Osteoblast (primary cell): ENCODE data around the gene IL2RG. TPM values are rescaled to one million over a fixed set of nuclear protein-coding genes. Genes with fewer than 3 reads are reported as not detected.

ENCODE experiments used
- DNase-seq: peaks from one replicate; pipeline ENCODE4 v3.0.0; 2011; ENCODE audit warnings: low spot score, mixed read lengths; ENCODE audit not compliant: insufficient read length; ENCODE audit errors: missing footprints
- H2AFZ ChIP-seq: 2 replicates; pipeline ENCODE4 v1.6.0; 2011; ENCODE audit warnings: mild to moderate bottlenecking, low read length
- H3K27ac ChIP-seq: 2 replicates; pipeline ENCODE4 v1.5.1; 2011; ENCODE audit warnings: mild to moderate bottlenecking, low read depth, low read length, moderate library complexity
- H3K27me3 ChIP-seq: 2 replicates; pipeline ENCODE4 v1.6.0; 2012; ENCODE audit warnings: mild to moderate bottlenecking, control low read depth, inconsistent platforms, low read length, moderate library complexity; ENCODE audit not compliant: insufficient read depth
- H3K36me3 ChIP-seq: 2 replicates; pipeline ENCODE4 v1.5.1; 2011; ENCODE audit warnings: mild to moderate bottlenecking, low read length, control low read depth, moderate library complexity; ENCODE audit not compliant: insufficient read depth
- H3K4me1 ChIP-seq: 2 replicates; pipeline ENCODE4 v1.5.1; 2011; ENCODE audit warnings: mild to moderate bottlenecking, low read length, control low read depth, moderate library complexity; ENCODE audit not compliant: insufficient read depth
- H3K4me2 ChIP-seq: 2 replicates; pipeline ENCODE4 v1.6.0; 2011; ENCODE audit warnings: mild to moderate bottlenecking, low read length; ENCODE audit not compliant: insufficient read depth
- H3K4me3 ChIP-seq: fragments of 200-600 bp; sonication (generic); 3 replicates; pipeline ENCODE4 v1.5.1; 2012; ENCODE audit warnings: mild to moderate bottlenecking, low read length, inconsistent platforms; ENCODE audit not compliant: insufficient read depth
- H3K79me2 ChIP-seq: 2 replicates; pipeline ENCODE4 v1.6.0; 2012; ENCODE audit warnings: mild to moderate bottlenecking, low read length, control low read depth, inconsistent platforms; ENCODE audit not compliant: insufficient read depth
- H3K9me3 ChIP-seq: 2 replicates; pipeline ENCODE4 v1.5.1; 2011; ENCODE audit warnings: low read depth, low read length, control low read depth
- H4K20me1 ChIP-seq: 2 replicates; pipeline ENCODE4 v1.6.0; 2012; ENCODE audit warnings: mild to moderate bottlenecking, low read length, control low read depth; ENCODE audit not compliant: insufficient read depth
- total RNA-seq: library from RNA; depleted of rRNA; stranded (reverse); fragments of >200 nt; gene quantifications from 2 replicates; pipeline ENCODE4 v1.2.3, GENCODE V29; 2012
- TF ChIP-seq, protein P1 (sequence below): IDR thresholded peaks from 2 replicates; pipeline ENCODE4 v1.5.1; 2011; ENCODE audit warnings: mild to moderate bottlenecking, low read depth, low read length, moderate library complexity; ENCODE audit errors: extremely low read depth

IL2RG gene
- total RNA-seq, 1 donor, result not detected

DNA sequence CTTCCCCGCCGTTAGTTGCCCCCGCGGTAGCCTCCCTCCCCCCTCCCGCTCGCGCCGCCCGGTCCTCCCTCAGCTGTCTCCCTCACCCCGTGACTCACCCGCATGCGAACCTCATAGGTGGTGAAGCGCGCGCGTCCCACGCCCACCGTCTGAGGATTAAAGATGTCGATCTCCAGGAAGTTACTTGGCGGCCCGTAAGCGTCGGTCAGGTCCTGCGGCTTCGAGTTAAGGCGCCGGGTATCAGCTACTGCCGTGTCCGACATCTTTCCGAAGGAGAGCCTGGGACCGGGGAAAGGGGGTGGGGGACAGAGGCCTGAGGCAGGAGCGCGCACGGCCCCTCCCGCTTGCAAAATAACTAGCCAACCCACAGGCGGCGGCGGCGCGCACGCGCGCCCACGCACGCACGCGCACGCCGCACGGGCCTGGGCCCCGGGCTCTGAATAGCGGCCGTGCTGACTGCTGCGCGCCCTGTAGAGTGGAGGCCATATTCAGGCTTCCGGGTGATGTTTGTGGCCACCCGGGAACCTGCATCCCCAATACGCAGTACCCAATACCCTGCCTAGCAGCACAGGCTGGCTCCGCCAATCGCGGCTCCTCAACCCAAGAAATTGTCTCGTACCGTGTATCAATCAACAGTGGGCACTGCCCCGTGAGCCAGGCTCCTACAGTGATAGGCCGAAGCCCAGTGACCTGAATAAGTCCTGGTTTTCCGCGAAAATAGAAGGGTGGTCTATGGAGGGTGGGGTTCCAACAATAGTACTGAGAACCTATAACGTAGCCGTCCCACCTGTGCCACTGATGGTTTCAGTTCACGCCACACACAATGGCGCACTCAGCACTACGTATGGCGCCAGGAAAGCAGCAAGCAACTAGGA lies 43.1 kb downstream of the IL2RG start, which contains the start of gene SNX12:
Gene SNX12, minus strand, starts transcription at position 291 of the 875 bp plus-strand sequence. Its CDS starts 28 bp downstream, at position 263.
- Histone ChIP-seq H3K36me3 (no peaks in the 10 kb centered on the region), H3K27ac (peak within 1 kb of the TSS; percentile 59), H3K79me2 (peaks cover 38% of the 10 kb centered on the region), H2AFZ (peak within 1 kb of the TSS; percentile 91), H3K4me2 (peak within 1 kb of the TSS; percentile 83), H4K20me1 (no peaks in the 10 kb centered on the region), H3K4me1 (peaks cover 3% of the 10 kb centered on the region), H3K9me3 (no peaks in the 10 kb centered on the region), H3K27me3 (no peaks in the 10 kb centered on the region), H3K4me3 (peak within 1 kb of the TSS; percentile 86)
- peak; percentile 93 for DNase-seq
- TF ChIP-seq, protein P1, sequence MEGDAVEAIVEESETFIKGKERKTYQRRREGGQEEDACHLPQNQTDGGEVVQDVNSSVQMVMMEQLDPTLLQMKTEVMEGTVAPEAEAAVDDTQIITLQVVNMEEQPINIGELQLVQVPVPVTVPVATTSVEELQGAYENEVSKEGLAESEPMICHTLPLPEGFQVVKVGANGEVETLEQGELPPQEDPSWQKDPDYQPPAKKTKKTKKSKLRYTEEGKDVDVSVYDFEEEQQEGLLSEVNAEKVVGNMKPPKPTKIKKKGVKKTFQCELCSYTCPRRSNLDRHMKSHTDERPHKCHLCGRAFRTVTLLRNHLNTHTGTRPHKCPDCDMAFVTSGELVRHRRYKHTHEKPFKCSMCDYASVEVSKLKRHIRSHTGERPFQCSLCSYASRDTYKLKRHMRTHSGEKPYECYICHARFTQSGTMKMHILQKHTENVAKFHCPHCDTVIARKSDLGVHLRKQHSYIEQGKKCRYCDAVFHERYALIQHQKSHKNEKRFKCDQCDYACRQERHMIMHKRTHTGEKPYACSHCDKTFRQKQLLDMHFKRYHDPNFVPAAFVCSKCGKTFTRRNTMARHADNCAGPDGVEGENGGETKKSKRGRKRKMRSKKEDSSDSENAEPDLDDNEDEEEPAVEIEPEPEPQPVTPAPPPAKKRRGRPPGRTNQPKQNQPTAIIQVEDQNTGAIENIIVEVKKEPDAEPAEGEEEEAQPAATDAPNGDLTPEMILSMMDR, result no peak

DNA sequence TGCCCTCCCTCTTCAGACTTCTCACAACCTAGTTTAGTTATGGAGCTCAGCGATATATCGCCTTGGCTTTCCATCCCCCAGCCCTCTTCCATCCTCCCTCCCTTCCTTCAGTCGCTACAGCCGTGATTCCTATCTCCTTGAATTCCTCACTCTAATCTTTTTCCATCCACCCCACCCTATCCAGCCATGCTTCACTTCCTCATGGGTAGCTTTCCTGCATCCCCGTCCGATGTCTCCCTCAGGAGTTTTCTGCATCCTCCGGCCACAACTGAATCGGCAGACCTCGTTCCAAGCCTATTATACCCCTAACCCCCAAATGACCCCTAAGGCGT lies 43.7 kb downstream of the IL2RG start:
- peak; percentile 84 for DNase-seq
- peak overlapping the region; percentile 83 for H3K4me2 ChIP-seq
- no peaks in the 10 kb centered on the region for H3K9me3 ChIP-seq
- TF ChIP-seq, protein P1, result no peak
- no peaks in the 10 kb centered on the region for H3K27me3 ChIP-seq
- H4K20me1 ChIP-seq, result no peaks in the 10 kb centered on the region
- H3K4me1 ChIP-seq, result peaks cover 3% of the 10 kb centered on the region
- peak overlapping the region; percentile 86 for H3K4me3 ChIP-seq
- H3K79me2 ChIP-seq, result peaks cover 41% of the 10 kb centered on the region
- H3K36me3 ChIP-seq, result peaks cover 3% of the 10 kb centered on the region
- H3K27ac ChIP-seq, result peak overlapping the region; percentile 59
- peak overlapping the region; percentile 72 for H2AFZ ChIP-seq

DNA sequence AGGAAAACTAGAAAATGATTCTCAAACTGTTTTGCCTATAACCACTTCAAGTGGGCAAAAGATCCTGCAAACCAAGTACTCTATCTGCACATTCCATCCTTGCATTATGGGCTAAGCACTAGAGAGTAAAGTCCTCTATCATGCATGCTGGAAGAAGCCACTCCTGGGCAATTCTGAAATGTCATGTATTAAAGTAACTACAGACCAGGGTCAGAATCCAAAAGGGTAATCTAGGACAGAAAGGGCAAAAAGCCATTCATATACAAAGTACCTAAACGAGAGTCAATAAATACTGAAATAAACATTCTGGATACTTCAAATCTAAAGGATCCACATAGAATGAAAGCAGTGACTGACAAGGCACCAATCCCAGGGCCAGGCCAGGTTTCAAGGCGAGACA lies 44.3 kb downstream of the IL2RG start:
- Histone ChIP-seq H3K36me3 (peaks cover 3% of the 10 kb centered on the region), H3K4me3 (peak overlapping the region; percentile 86), H3K27me3 (no peaks in the 10 kb centered on the region), H3K27ac (peak overlapping the region; percentile 59), H3K4me1 (peaks cover 3% of the 10 kb centered on the region), H3K9me3 (no peaks in the 10 kb centered on the region), H3K4me2 (peak overlapping the region; percentile 83), H3K79me2 (peaks cover 43% of the 10 kb centered on the region), H4K20me1 (no peaks in the 10 kb centered on the region), H2AFZ (peak overlapping the region; percentile 72)
- DNase-seq, result no peak
- TF ChIP-seq, protein P1, result no peak

GRCh38 chrX:71060127-71060526 lies 51.2 kb downstream of the IL2RG start:
- Histone ChIP-seq H3K4me2 (no peak overlapping the region), H3K79me2 (peaks cover 20% of the 10 kb centered on the region)
- no peak for DNase-seq

More at GRCh38 chrX:71060127-71060526, 51.2 kb downstream of the IL2RG start:
- H3K36me3 ChIP-seq, result peaks cover 13% of the 10 kb centered on the region
- no peaks in the 10 kb centered on the region for H4K20me1 ChIP-seq
- TF ChIP-seq, protein P1, result no peak
- peaks cover 4% of the 10 kb centered on the region for H3K4me1 ChIP-seq
- no peak overlapping the region for H3K27ac ChIP-seq
- H2AFZ ChIP-seq, result no peak overlapping the region
- H3K27me3 ChIP-seq, result no peaks in the 10 kb centered on the region
- no peaks in the 10 kb centered on the region for H3K9me3 ChIP-seq
- H3K4me3 ChIP-seq, result no peak overlapping the region
